ENCODE results near the gene ALPL. TPM values are rescaled to one million over a fixed set of nuclear protein-coding genes. Genes with fewer than 3 reads are reported as not detected.
A peak's percentile ranks its signal among the peaks of the same experiment; 100 is the strongest.

The ALPL gene
- total and polyA plus RNA-seq, 10 donors: 19.5 to 222 (median 58.1) TPM

DNA sequence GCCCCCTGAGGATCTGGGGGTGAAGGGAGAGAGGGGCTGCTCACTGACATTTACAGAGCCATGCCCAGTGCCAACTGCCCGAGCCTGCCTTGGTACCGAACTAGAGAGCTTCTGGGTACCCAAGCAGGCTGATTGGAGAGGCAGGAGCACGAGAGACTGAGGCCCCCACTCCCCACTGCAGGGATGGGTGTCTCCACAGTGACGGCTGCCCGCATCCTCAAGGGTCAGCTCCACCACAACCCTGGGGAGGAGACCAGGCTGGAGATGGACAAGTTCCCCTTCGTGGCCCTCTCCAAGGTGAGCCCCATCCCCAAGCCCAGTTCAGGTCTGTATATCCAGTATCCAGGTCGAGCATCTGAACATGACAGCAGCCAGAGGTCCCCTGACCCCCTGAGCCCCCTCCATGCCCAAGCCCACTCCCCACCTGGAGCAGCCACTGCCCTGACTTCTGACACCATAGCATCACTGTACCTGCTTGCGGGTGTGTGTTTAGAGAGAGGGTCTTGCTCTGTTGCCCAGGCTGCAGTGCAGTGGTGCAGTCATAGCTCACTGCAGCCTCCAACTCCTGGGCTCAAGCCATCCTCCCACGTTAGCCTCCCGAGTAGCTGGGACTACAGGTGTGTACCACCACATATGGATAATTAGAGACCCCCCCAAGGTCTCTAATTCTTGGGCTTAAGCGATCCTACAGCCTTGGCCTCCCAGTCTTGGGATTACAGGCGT, 51.9 kb downstream of the ALPL start:
- Histone ChIP-seq H3K4me3 (no peak overlapping the region), H3K4me1 (no peaks in the 10 kb centered on the region), H3K9me3 (no peaks in the 10 kb centered on the region), H3K36me3 (peaks cover 0 to 75% (median 0%) of the 10 kb centered on the region in 6 donors), H3K27ac (no peak overlapping the region), H3K27me3 (replicated peaks in 1 of 7) (peaks cover 0 to 32% (median 0%) of the 10 kb centered on the region in 7 donors)
- TF ChIP-seq POLR2AphosphoS5 (IDR thresholded peaks at IDR 0.05) (no peak), POLR2A (IDR thresholded peaks at IDR 0.05) (no peak)
- TF ChIP-seq, protein P1, sequence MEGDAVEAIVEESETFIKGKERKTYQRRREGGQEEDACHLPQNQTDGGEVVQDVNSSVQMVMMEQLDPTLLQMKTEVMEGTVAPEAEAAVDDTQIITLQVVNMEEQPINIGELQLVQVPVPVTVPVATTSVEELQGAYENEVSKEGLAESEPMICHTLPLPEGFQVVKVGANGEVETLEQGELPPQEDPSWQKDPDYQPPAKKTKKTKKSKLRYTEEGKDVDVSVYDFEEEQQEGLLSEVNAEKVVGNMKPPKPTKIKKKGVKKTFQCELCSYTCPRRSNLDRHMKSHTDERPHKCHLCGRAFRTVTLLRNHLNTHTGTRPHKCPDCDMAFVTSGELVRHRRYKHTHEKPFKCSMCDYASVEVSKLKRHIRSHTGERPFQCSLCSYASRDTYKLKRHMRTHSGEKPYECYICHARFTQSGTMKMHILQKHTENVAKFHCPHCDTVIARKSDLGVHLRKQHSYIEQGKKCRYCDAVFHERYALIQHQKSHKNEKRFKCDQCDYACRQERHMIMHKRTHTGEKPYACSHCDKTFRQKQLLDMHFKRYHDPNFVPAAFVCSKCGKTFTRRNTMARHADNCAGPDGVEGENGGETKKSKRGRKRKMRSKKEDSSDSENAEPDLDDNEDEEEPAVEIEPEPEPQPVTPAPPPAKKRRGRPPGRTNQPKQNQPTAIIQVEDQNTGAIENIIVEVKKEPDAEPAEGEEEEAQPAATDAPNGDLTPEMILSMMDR (IDR thresholded peaks at IDR 0.05 in 8 of 11, conservative IDR thresholded peaks at IDR 0.05 in 3 of 11): no peak
- 84 to 95% (median 89%) methylated on average over 9 to 12 of the region's 12 CpGs for WGBS, 5 donors
- DNase-seq: no peak
- intact Hi-C loops (cut with DNase I; ENCODE audit: low total_unique reads): no loop called here

DNA sequence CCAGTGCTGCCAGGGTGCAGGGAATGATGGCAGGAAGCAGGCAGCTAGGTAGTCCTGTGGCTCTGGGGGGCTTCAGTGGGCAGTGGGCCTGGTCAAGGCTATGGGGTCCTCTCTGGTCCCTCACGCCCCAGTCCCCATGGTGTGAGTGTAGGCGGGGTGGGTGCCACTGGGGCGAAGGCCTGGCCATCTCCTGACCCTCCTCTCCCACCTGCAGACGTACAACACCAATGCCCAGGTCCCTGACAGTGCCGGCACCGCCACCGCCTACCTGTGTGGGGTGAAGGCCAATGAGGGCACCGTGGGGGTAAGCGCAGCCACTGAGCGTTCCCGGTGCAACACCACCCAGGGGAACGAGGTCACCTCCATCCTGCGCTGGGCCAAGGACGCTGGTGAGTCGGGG, 53.7 kb downstream of the ALPL start:
- peaks cover 0 to 15% (median 0%) of the 10 kb centered on the region in 7 donors for H3K27me3 ChIP-seq (replicated peaks in 1 of 7)
- WGBS, 5 donors: 90 to 95% (median 93%) methylated on average over 12 to 15 of the region's 15 CpGs
- intact Hi-C loops (cut with DNase I; ENCODE audit: low total_unique reads): no loop called here
- TF ChIP-seq, protein P1 (IDR thresholded peaks at IDR 0.05 in 8 of 11, conservative IDR thresholded peaks at IDR 0.05 in 3 of 11): no peak
- TF ChIP-seq POLR2AphosphoS5 (IDR thresholded peaks at IDR 0.05): peak in 1 of 3 donors; percentile 37
- TF ChIP-seq POLR2A (IDR thresholded peaks at IDR 0.05): no peak
- no peak for DNase-seq
- H3K4me3 ChIP-seq: no peak overlapping the region
- no peaks in the 10 kb centered on the region for H3K4me1 ChIP-seq
- no peak overlapping the region for H3K27ac ChIP-seq
- H3K9me3 ChIP-seq: no peaks in the 10 kb centered on the region
- H3K36me3 ChIP-seq: peaks cover 0 to 73% (median 0%) of the 10 kb centered on the region in 6 donors

DNA sequence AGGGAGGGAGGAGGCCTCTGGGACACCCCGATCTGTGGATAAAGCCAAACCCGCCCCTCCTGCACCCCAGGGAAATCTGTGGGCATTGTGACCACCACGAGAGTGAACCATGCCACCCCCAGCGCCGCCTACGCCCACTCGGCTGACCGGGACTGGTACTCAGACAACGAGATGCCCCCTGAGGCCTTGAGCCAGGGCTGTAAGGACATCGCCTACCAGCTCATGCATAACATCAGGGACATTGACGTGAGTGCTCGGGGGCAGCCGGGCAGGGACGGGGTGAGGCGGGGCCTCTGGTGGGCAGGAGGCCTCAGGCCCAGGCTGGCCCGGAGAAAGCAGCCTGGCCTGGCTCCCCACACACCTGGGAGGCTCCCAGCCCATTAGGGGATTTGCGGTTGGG, 54.7 kb downstream of the ALPL start:
- intact Hi-C loops (cut with DNase I; ENCODE audit: low total_unique reads): no loop called here
- Histone ChIP-seq H3K4me3 (no peak overlapping the region), H3K4me1 (no peaks in the 10 kb centered on the region), H3K27me3 (replicated peaks in 1 of 7) (peaks cover 0 to 8% (median 0%) of the 10 kb centered on the region in 7 donors), H3K9me3 (no peaks in the 10 kb centered on the region), H3K36me3 (peaks cover 0 to 82% (median 0%) of the 10 kb centered on the region in 6 donors), H3K27ac (no peak overlapping the region)
- peak in 1 of 3 donors; percentile 23 for TF ChIP-seq POLR2AphosphoS5 (IDR thresholded peaks at IDR 0.05)
- TF ChIP-seq POLR2A (IDR thresholded peaks at IDR 0.05): no peak
- 91 to 94% (median 92%) methylated on average over 15 to 17 of the region's 17 CpGs for WGBS, 5 donors
- no peak for DNase-seq

DNA sequence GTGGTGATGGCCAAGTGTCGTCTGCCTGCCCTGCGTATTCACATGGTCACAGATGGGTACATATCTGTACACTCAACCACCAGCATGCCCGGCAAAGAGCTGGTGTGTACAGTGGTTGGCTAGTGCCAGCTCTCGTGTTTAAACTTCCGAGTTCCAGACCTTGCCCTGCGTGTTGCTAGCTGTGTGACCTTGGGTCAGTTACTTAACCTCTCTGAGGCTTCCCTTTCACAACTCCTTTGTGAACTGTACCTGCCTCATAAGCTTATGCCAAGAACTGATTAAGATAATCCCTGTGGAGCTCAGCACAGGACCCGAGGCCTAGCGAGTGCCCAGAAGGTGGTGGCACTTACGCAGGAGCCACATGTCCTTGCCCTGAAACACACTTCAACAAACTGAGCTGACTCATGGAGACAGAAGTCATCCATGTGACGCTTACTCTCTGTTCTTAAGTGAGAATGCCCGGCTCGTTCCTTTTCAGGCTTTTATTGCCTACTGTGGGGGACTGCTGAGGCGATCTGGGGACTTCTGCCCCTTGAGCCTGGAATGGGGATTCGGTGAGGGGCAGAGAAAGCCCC, 55.4 kb downstream of the ALPL start:
- intact Hi-C loops (cut with DNase I; ENCODE audit: low total_unique reads): no loop called here
- DNase-seq: no peak
- H3K27ac ChIP-seq: no peak overlapping the region
- peaks cover 0 to 88% (median 0%) of the 10 kb centered on the region in 6 donors for H3K36me3 ChIP-seq
- 82 to 91% (median 87%) methylated on average over 11 to 14 of the region's 14 CpGs for WGBS, 5 donors
- TF ChIP-seq POLR2AphosphoS5 (IDR thresholded peaks at IDR 0.05) (no peak), POLR2A (IDR thresholded peaks at IDR 0.05) (no peak)
- TF ChIP-seq, protein P1 (IDR thresholded peaks at IDR 0.05 in 8 of 11, conservative IDR thresholded peaks at IDR 0.05 in 3 of 11): no peak
- peaks cover 0 to 1% (median 0%) of the 10 kb centered on the region in 7 donors for H3K27me3 ChIP-seq (replicated peaks in 1 of 7)
- peaks cover 0 to under 1% (median 0%) of the 10 kb centered on the region in 6 donors for H3K4me1 ChIP-seq
- H3K9me3 ChIP-seq: no peaks in the 10 kb centered on the region
- H3K4me3 ChIP-seq: no peak overlapping the region
